Stimulated activated CD4-positive, alpha-beta T cell treated with anti-CD3 and anti-CD28 coated beads, Interleukin-2, amount 100 ng/mL, for 24 hours (primary cell): ENCODE measurements around the gene ALX3.
"Not testable (repeated sequence)": the region's sequence is repeated elsewhere in the genome, so short reads cannot be mapped to it uniquely, and the experiment has no call there.

Experiments
- DNase-seq, 2 donors: peaks; one replicate each; pipeline ENCODE4 v3.0.0-alpha.2; 2020

Gene ALX3

GRCh38 chr1:110088739-110089316 is 18.4 kb upstream of the ALX3 start:
- no peak for DNase-seq

- peak; percentile 46 to 59 for DNase-seq
Measured at GRCh38 chr1:110087812-110088738, 17.6 kb upstream of the ALX3 start.

GRCh38 chr1:110086961-110087360 is 16.5 kb upstream of the ALX3 start:
- DNase-seq: no peak

DNA sequence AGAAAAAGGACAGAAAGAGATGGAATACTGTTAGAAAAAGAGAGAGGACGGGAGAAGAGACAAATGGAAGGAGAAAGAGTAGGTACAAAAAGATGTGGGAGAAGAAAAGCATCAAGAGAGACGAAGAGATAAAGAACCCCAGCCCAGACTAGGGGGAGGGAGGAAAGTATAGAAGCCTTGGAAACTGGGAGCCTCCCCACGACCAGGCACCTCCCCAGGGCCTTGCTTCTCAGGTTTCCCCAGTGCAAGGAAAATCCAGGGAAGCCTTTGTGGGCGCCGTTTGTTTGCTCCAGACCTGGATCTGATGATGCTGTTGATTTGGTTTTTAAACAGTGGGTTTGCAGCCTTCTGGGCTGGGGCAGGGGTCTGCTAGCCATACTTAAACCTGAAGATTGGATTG is 15.2 kb upstream of the ALX3 start:
- no peak for DNase-seq

- peak; percentile 28 to 39 for DNase-seq
Measured at GRCh38 chr1:110084227-110085078, 14.0 kb upstream of the ALX3 start.

DNA sequence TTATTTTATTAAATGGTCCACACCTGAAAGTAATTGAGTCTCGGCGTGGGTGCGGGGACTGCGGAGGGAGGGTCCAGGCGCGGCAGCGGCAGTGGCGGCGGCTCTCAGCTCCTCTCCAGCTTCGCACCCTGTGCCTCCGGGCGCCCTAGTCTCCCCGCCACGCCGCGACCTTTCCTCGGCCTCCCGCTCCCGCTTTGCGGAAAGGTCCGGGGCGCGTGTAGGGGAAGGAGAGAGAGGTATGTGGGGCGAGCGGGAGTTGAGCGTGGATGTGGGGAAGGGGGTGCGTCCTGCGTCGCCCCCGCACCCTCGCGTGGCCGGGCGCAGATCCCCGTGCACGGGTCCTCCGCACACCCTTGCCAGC is 13.4 kb upstream of the ALX3 start:
- peak in 1 of 2 donors; percentile 29 for DNase-seq

DNA sequence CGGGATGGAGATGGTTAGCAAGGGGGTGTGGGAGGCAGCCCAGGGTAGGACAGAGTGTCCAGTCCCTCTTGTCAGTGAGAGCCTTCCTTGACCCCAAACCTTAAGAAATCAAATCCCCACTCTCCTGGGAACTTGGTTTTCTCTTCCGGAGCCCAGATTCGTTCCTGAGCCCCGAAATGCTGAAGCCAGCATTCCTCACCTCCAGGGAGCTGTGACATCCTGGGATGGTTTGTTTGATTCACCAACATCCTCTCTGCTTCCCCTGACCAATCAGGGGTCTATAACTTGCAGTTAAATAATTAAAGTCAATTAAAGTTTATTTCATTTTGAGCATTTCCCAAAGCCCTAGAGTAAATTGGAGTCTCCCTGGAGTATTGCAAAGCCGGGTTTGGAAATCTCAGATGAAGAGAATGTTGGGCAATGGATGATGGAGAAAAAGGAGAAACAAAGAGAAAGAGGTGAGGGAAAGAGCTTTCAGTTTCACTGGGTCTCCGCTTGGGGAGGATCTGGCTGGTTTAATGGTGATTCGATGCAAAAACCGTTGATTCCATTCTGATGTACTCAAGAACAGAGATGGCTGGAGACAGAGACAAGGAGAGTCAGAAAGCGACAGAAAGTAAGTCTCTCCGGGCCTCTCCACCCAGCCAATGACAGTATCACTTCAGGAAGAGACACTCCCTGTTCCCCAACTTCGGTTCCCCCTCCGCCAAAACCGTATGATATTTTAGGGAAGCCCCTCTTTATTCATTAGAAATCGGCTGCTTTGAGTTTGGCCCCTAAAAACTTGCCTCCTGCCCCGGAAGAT is 12.8 kb upstream of the ALX3 start:
- no peak for DNase-seq

- no peak for DNase-seq
Measured at GRCh38 chr1:110082477-110082876, 12.0 kb upstream of the ALX3 start.

GRCh38 chr1:110081061-110081460 is 10.6 kb upstream of the ALX3 start:
- DNase-seq: no peak

DNA sequence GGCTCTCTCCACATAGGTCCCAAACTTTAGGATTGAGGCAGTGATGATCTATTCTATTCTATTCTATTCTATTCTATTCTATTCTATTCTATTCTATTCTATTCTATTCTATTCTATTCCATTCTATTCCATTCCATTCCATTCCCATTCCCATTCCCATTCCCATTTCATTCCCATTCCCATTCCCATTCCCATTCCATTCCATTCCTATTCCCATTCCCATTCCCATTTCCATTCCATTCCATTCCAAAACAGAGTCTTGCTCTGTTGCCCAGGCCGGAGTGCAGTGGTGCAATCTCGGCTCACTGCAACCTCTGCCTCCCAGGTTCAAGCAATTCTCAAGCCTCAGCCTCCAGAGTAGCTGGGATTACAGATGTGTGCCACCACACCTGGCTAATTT is 9.5 kb upstream of the ALX3 start:
- DNase-seq: not testable (repeated sequence)

- no peak for DNase-seq
Measured at GRCh38 chr1:110076789-110077500, 6.5 kb upstream of the ALX3 start.

DNA sequence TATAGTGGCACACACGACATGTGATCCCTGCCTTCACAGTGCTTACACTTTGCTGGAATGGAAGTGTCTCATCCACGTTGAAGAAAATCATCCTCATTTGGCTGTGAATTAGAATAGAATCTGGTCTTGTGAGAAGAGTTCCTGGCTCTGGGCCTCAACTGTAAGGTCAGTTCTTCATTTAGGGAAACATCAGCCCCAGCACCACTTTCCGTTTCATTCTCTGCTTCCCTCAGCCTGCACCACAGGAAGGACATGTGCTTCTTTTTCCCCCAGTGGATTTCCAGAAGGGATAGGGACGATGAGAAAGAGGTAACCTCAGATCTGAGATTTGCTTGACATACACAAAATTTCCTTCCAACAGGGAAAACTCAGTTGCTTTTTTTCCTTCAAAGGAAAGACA is 3.7 kb upstream of the ALX3 start:
- DNase-seq: no peak

DNA sequence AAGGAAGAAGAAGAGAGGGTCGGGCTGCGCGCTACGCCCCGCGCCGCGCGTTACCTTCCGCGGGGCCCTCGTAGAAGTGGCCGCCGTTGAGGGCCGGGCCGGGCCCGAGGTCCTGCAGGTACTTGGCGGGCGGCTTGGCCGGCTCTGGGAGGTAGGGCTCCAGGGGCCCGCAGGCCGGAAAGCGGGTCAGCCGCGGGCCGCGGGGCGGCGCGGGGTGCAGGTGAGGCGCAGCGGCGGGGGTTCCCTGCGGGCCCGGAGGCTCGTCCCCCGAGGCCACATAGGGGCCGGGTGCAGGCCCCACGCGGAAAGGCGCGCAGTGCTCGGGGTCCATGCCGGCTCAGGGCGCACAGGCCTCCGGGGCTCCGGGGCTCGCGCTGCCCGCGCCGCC is 196 bp downstream of the ALX3 start:
- DNase-seq: no peak

DNA sequence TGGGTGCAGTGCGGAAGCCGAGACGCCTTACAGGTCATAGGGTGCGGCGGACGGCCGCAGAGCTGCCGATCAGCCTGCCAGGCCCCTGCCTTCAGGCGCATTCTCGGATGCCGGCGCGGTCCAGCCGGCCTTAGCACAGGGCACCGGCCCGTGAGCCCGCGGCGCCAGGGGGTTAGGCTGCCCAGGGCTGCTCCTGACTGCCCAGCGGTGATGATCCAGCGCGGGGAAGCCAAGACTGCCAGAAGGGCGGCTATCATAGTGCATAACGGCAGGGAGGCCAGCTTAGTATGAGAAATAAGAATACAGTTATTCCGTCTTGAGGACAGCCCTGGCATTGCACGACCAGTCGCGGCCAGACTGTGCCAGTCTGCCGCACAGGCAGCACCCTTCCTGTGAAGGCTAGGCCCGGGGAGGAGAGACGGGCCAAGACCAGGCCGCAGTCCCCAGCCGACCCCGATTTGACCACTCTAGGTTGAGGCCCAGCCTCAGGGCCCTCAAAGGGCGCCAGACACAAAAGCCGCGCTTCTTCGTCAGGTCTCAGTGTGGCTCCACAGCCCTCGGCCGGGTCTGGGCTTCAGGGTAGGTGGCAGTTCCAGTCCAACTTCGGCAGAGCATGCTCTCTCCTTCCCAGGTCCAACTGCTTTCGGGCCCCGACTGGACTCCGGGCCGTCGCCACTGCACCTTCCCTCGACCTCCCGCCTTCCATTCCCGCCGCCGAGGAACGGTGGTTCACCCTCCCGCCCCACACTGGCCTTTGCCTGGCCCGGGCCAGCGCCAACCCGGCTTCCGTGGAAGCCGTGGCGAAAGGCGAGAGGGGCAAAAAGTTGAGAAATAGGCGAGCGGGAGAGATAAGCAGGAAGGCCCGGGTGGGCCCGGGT is 829 bp downstream of the ALX3 start:
- DNase-seq: peak in 1 of 2 donors; percentile 20

- peak in 1 of 2 donors; percentile 44 for DNase-seq
Measured at GRCh38 chr1:110068646-110069403, 1.6 kb downstream of the ALX3 start.

DNA sequence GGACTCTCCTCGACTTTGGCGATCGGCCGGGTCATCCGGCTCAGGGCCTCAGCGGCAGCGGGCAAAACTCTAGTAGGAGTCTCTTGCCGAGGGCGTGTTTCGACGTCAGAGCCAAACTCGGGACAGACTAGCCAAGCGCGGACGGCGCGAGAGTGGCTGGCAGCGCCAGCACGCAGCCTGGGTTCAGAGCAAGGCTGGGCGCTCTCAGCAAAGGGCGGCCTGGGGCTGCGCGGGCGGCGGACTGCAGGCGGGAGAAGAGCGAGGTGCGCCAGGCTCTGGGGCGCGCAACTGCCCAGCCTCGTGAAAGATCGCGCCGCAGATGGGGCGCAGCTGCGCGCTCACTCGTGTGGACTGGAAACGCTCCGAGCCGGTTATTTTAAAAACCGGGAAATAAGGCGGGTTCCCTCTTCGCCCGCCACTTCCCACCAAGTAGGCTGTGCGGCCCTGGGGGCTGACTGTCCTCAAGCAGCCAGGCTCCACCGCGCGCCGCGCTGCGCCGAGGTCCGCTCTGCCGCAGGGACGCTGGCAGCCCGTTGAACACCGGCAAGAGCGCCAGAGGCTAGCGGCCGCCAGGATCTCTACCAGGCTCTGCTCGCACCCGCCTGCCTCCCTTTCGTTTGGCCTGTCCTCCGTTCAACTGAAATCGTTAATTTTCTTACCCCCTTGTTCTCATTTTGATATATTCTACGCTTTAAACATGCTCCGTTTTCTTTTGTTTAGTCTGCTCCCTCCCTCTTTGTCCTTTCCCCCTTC is 2.4 kb downstream of the ALX3 start:
- DNase-seq: peak in 1 of 2 donors; percentile 11

- no peak for DNase-seq
Measured at GRCh38 chr1:110067479-110067892, 3.0 kb downstream of the ALX3 start.

DNA sequence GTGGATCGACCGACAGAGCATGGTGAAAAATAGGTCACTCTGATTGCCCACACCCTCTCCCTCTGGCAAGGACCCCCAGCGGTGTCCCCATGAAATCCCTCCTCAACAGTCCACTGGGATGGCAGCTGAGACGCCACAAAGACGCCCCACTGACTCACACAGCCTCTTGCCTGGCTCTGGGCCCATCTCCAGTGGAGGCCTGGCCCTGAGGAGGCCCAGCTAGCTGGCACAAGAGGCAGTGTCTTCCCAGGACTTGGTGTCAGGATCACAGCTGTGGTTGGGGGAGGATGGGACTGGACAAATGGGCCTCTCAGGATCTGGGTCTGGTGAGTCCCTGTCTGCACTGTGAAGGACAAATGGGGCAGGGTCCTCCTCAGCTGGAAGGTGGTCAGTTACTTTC is 4.6 kb downstream of the ALX3 start:
- no peak for DNase-seq

DNA sequence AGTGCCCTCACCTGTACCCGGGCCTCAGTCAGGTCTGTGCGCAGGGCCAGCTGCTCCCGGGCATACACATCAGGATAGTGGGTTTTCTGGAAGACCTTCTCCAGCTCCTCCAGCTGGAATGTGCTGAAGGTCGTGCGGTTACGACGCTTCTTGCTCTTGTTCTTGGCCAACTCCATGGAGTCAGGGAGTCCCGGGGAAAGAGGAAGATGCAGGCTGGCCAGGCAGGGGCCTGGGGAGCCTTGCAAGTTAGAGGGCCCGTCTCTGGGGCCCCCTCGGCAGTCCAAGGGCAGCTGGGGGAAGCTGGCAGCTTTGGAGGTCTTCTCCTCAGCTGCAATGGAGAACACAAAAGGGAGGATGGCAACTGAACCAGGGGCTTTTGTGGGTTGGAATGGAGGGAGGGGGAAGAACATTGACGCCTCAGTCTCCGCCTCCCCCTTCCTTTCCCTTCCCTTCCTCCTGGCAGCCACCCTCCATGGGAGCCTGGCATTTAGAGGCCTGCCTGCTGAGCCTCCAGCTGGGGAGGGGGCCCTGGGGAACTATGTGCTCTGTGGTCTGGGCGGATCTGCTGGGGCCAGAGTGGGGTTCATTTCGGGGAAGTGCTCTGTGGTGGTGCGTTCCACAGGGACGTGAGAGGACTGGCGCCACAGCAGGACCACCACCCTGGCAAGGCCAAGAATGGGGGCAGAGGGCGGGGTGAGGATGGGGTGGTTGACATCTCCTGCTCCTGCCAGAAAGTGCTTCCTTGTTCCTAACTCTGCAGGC is 5.7 kb downstream of the ALX3 start:
- DNase-seq: no peak
